HG02970 (cell line): ENCODE measurements around the gene NAA60.

Source experiments
- ATAC-seq: cut with Tn5 transposase; IDR thresholded peaks from one replicate; pipeline ENCODE4 v1.9.1; 2021; ENCODE audit warnings: mild to moderate bottlenecking, moderate library complexity, moderate number of reproducible peaks; ENCODE audit not compliant: unreplicated experiment, low FRiP score

The NAA60 gene

DNA sequence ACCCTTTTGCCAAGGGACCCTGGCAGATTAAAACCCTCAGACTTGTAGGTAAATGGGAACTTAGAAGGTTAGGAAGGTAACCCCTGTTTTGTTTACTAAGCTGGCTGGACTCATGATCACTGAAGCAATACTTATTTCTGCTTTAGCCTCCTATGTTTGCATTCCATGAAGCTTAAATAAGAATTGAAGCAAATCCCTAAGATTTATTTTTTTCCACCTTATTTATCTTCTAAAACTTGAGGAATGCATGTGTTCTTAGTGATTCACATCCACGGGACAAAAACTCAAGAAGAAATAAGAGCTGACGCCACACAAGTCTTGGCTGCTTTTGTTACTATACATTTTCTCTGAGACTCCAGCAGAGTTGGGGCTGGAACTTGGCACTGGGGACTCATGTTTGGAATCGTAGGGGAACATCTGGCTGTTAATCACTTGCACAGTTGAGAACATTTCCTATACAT, 92.8 kb downstream of the NAA60 start:
- no peak for ATAC-seq
